HG03558 (cell line): ENCODE results near the gene WDR72.

Source experiments
- ATAC-seq: cut with Tn5 transposase; IDR thresholded peaks from one replicate; pipeline ENCODE4 v1.9.1; 2021; ENCODE audit warnings: moderate number of reproducible peaks; ENCODE audit not compliant: unreplicated experiment; ENCODE audit errors: extremely low read depth

WDR72 gene

GRCh38 chr15:53618461-53618860 is 141.0 kb downstream of the WDR72 start:
- no peak for ATAC-seq

- no peak for ATAC-seq
Measured at GRCh38 chr15:53611145-53611920, 148.1 kb downstream of the WDR72 start.

GRCh38 chr15:53591041-53591440 is 168.4 kb downstream of the WDR72 start:
- no peak for ATAC-seq

GRCh38 chr15:53590380-53590779 is 169.1 kb downstream of the WDR72 start:
- no peak for ATAC-seq

GRCh38 chr15:53589520-53590057 is 169.9 kb downstream of the WDR72 start:
- ATAC-seq = no peak

GRCh38 chr15:53588773-53589172 is 170.7 kb downstream of the WDR72 start:
- ATAC-seq = no peak

GRCh38 chr15:53586799-53587198 is 172.7 kb downstream of the WDR72 start:
- ATAC-seq = no peak

- no peak for ATAC-seq
Measured at GRCh38 chr15:53581513-53581912, 177.9 kb downstream of the WDR72 start.

- ATAC-seq = no peak
Measured at GRCh38 chr15:53580366-53580765, 179.1 kb downstream of the WDR72 start.

- ATAC-seq = no peak
Measured at GRCh38 chr15:53576841-53577240, 182.6 kb downstream of the WDR72 start.

GRCh38 chr15:53573091-53573490 is 186.4 kb downstream of the WDR72 start:
- ATAC-seq = no peak

- ATAC-seq = no peak
Measured at GRCh38 chr15:53569751-53570480, 189.5 kb downstream of the WDR72 start.

- no peak for ATAC-seq
Measured at GRCh38 chr15:53566912-53567311, 192.6 kb downstream of the WDR72 start.

- ATAC-seq = no peak
Measured at GRCh38 chr15:53565721-53566120, 193.7 kb downstream of the WDR72 start.

- no peak for ATAC-seq
Measured at GRCh38 chr15:53564647-53565046, 194.8 kb downstream of the WDR72 start.

- no peak for ATAC-seq
Measured at GRCh38 chr15:53563627-53564026, 195.8 kb downstream of the WDR72 start.

GRCh38 chr15:53559364-53560277 is 199.8 kb downstream of the WDR72 start:
- ATAC-seq = no peak

- no peak for ATAC-seq
Measured at GRCh38 chr15:53558384-53558783, 201.1 kb downstream of the WDR72 start.

GRCh38 chr15:53555226-53555625 is 204.2 kb downstream of the WDR72 start:
- ATAC-seq = no peak

- ATAC-seq = no peak
Measured at GRCh38 chr15:53549697-53550305, 209.7 kb downstream of the WDR72 start.
